ENCODE results near the gene MTMR3.

Gene MTMR3

GRCh38 chr22:30005213-30005857 is 122.4 kb downstream of the MTMR3 start:
- Mint-ChIP-seq H3K27me3 (no peaks in the 10 kb centered on the region), H3K9me3 (no peaks in the 10 kb centered on the region), H3K4me1 (ENCODE audit: low read depth) (peaks cover 8% of the 10 kb centered on the region), H3K27ac (no peak overlapping the region), H3K4me3 (no peak overlapping the region), H3K36me3 (ENCODE audit: low read depth) (peaks cover 18% of the 10 kb centered on the region)

- Mint-ChIP-seq H3K4me3 (no peak overlapping the region), H3K27me3 (no peaks in the 10 kb centered on the region), H3K9me3 (no peaks in the 10 kb centered on the region), H3K36me3 (ENCODE audit: low read depth) (peaks cover 16% of the 10 kb centered on the region), H3K27ac (no peak overlapping the region), H3K4me1 (ENCODE audit: low read depth) (no peaks in the 10 kb centered on the region)
Observed at GRCh38 chr22:30007361-30007760, 124.4 kb downstream of the MTMR3 start.

- Mint-ChIP-seq H3K4me3 (no peak overlapping the region), H3K4me1 (ENCODE audit: low read depth) (no peaks in the 10 kb centered on the region), H3K27ac (no peak overlapping the region), H3K36me3 (ENCODE audit: low read depth) (peaks cover 25% of the 10 kb centered on the region), H3K27me3 (no peaks in the 10 kb centered on the region), H3K9me3 (no peaks in the 10 kb centered on the region)
Observed at GRCh38 chr22:30008401-30008800, 125.4 kb downstream of the MTMR3 start.

GRCh38 chr22:30009478-30009877 is 126.5 kb downstream of the MTMR3 start:
- H3K27ac Mint-ChIP-seq: no peak overlapping the region
- no peak overlapping the region for H3K4me3 Mint-ChIP-seq
- H3K9me3 Mint-ChIP-seq: no peaks in the 10 kb centered on the region
- no peaks in the 10 kb centered on the region for H3K27me3 Mint-ChIP-seq
- H3K4me1 Mint-ChIP-seq (ENCODE audit: low read depth): no peaks in the 10 kb centered on the region
- peaks cover 25% of the 10 kb centered on the region for H3K36me3 Mint-ChIP-seq (ENCODE audit: low read depth)

- Mint-ChIP-seq H3K9me3 (no peaks in the 10 kb centered on the region), H3K4me1 (ENCODE audit: low read depth) (no peaks in the 10 kb centered on the region), H3K4me3 (no peak overlapping the region), H3K27me3 (no peaks in the 10 kb centered on the region), H3K36me3 (ENCODE audit: low read depth) (peaks cover 34% of the 10 kb centered on the region), H3K27ac (no peak overlapping the region)
Observed at GRCh38 chr22:30010789-30011405, 127.9 kb downstream of the MTMR3 start.

- H3K4me1 Mint-ChIP-seq (ENCODE audit: low read depth): no peaks in the 10 kb centered on the region
- H3K27ac Mint-ChIP-seq: no peak overlapping the region
- H3K36me3 Mint-ChIP-seq (ENCODE audit: low read depth): peaks cover 46% of the 10 kb centered on the region
- H3K9me3 Mint-ChIP-seq: no peaks in the 10 kb centered on the region
- H3K27me3 Mint-ChIP-seq: no peaks in the 10 kb centered on the region
- no peak overlapping the region for H3K4me3 Mint-ChIP-seq
Observed at GRCh38 chr22:30013201-30013600, 130.2 kb downstream of the MTMR3 start.

GRCh38 chr22:30014244-30014643 is 131.3 kb downstream of the MTMR3 start:
- Mint-ChIP-seq H3K27me3 (no peaks in the 10 kb centered on the region), H3K36me3 (ENCODE audit: low read depth) (peaks cover 38% of the 10 kb centered on the region), H3K4me3 (no peak overlapping the region), H3K27ac (no peak overlapping the region), H3K9me3 (no peaks in the 10 kb centered on the region), H3K4me1 (ENCODE audit: low read depth) (no peaks in the 10 kb centered on the region)

GRCh38 chr22:30015229-30015797 is 132.3 kb downstream of the MTMR3 start:
- Mint-ChIP-seq H3K36me3 (ENCODE audit: low read depth) (peaks cover 39% of the 10 kb centered on the region), H3K4me1 (ENCODE audit: low read depth) (no peaks in the 10 kb centered on the region), H3K4me3 (no peak overlapping the region), H3K9me3 (no peaks in the 10 kb centered on the region), H3K27ac (no peak overlapping the region), H3K27me3 (no peaks in the 10 kb centered on the region)

GRCh38 chr22:30015846-30016245 is 132.9 kb downstream of the MTMR3 start:
- H3K4me1 Mint-ChIP-seq (ENCODE audit: low read depth): no peaks in the 10 kb centered on the region
- no peaks in the 10 kb centered on the region for H3K27me3 Mint-ChIP-seq
- no peak overlapping the region for H3K4me3 Mint-ChIP-seq
- H3K27ac Mint-ChIP-seq: no peak overlapping the region
- peaks cover 39% of the 10 kb centered on the region for H3K36me3 Mint-ChIP-seq (ENCODE audit: low read depth)
- H3K9me3 Mint-ChIP-seq: no peaks in the 10 kb centered on the region

GRCh38 chr22:30016596-30016995 is 133.6 kb downstream of the MTMR3 start:
- Mint-ChIP-seq H3K9me3 (no peaks in the 10 kb centered on the region), H3K27ac (no peak overlapping the region), H3K4me1 (ENCODE audit: low read depth) (no peaks in the 10 kb centered on the region), H3K36me3 (ENCODE audit: low read depth) (peaks cover 47% of the 10 kb centered on the region), H3K27me3 (no peaks in the 10 kb centered on the region), H3K4me3 (no peak overlapping the region)

GRCh38 chr22:30017375-30018223 is 134.6 kb downstream of the MTMR3 start:
- peaks cover 49% of the 10 kb centered on the region for H3K36me3 Mint-ChIP-seq (ENCODE audit: low read depth)
- no peaks in the 10 kb centered on the region for H3K4me1 Mint-ChIP-seq (ENCODE audit: low read depth)
- H3K4me3 Mint-ChIP-seq: no peak overlapping the region
- no peaks in the 10 kb centered on the region for H3K9me3 Mint-ChIP-seq
- no peaks in the 10 kb centered on the region for H3K27me3 Mint-ChIP-seq
- H3K27ac Mint-ChIP-seq: no peak overlapping the region

- H3K27ac Mint-ChIP-seq: no peak overlapping the region
- H3K4me1 Mint-ChIP-seq (ENCODE audit: low read depth): peaks cover 9% of the 10 kb centered on the region
- no peaks in the 10 kb centered on the region for H3K27me3 Mint-ChIP-seq
- no peak overlapping the region for H3K4me3 Mint-ChIP-seq
- H3K36me3 Mint-ChIP-seq (ENCODE audit: low read depth): peaks cover 47% of the 10 kb centered on the region
- H3K9me3 Mint-ChIP-seq: no peaks in the 10 kb centered on the region
Observed at GRCh38 chr22:30020511-30020910, 137.5 kb downstream of the MTMR3 start.

- Mint-ChIP-seq H3K27me3 (no peaks in the 10 kb centered on the region), H3K36me3 (ENCODE audit: low read depth) (peaks cover 40% of the 10 kb centered on the region), H3K4me1 (ENCODE audit: low read depth) (peaks cover 9% of the 10 kb centered on the region)
Observed at GRCh38 chr22:30021338-30021737, 138.4 kb downstream of the MTMR3 start.

GRCh38 chr22:30021881-30022619 is 139.1 kb downstream of the MTMR3 start:
- Mint-ChIP-seq H3K27me3 (no peaks in the 10 kb centered on the region), H3K9me3 (no peaks in the 10 kb centered on the region), H3K36me3 (ENCODE audit: low read depth) (peaks cover 39% of the 10 kb centered on the region), H3K4me3 (no peak overlapping the region), H3K27ac (no peak overlapping the region), H3K4me1 (ENCODE audit: low read depth) (peaks cover 9% of the 10 kb centered on the region)

More at GRCh38 chr22:30021338-30021737, 138.4 kb downstream of the MTMR3 start:
- Mint-ChIP-seq H3K4me3 (no peak overlapping the region), H3K27ac (no peak overlapping the region), H3K9me3 (no peaks in the 10 kb centered on the region)
